NCI-H1694 treated with DMSO at 0.1 percent for 48 hours (cell line): ENCODE data around the gene CLDN1.

Source experiments
- DNase-seq: peaks from one replicate; lab custom pipeline; 2025; lab: John Stamatoyannopoulos, UW

The CLDN1 gene

GRCh38 chr3:190330936-190331734 lies 8.9 kb upstream of the CLDN1 start:
- no peak for DNase-seq

- DNase-seq = no peak
These were observed 4.7 kb upstream of the CLDN1 start for GRCh38 chr3:190326930-190327329.

- DNase-seq = no peak
These were observed 4.1 kb upstream of the CLDN1 start for GRCh38 chr3:190326361-190326760.

- no peak for DNase-seq
These were observed 3.7 kb upstream of the CLDN1 start for GRCh38 chr3:190325923-190326322.

GRCh38 chr3:190323246-190323626 lies 990 bp upstream of the CLDN1 start:
- no peak for DNase-seq

- DNase-seq = no peak
These were observed 479 bp upstream of the CLDN1 start for GRCh38 chr3:190322604-190323245.

- no peak for DNase-seq
These were observed 1.5 kb downstream of the CLDN1 start for GRCh38 chr3:190320594-190321362.

GRCh38 chr3:190319660-190320059 lies 2.6 kb downstream of the CLDN1 start:
- DNase-seq = no peak

- DNase-seq = no peak
These were observed 3.6 kb downstream of the CLDN1 start for GRCh38 chr3:190318666-190319065.

GRCh38 chr3:190314741-190315140 lies 7.5 kb downstream of the CLDN1 start:
- no peak for DNase-seq

GRCh38 chr3:190309414-190309813 lies 12.8 kb downstream of the CLDN1 start:
- DNase-seq = no peak

GRCh38 chr3:190308154-190308553 lies 14.1 kb downstream of the CLDN1 start:
- DNase-seq = no peak

GRCh38 chr3:190307164-190307545 lies 15.1 kb downstream of the CLDN1 start:
- no peak for DNase-seq

- no peak for DNase-seq
These were observed 15.6 kb downstream of the CLDN1 start for GRCh38 chr3:190306513-190307163.

GRCh38 chr3:190306026-190306425 lies 16.2 kb downstream of the CLDN1 start:
- DNase-seq = no peak

GRCh38 chr3:190305406-190305805 lies 16.8 kb downstream of the CLDN1 start:
- DNase-seq = no peak

- no peak for DNase-seq
These were observed 18.4 kb downstream of the CLDN1 start for GRCh38 chr3:190303884-190304283.

GRCh38 chr3:190302212-190302867 lies 19.9 kb downstream of the CLDN1 start:
- no peak for DNase-seq

GRCh38 chr3:190301591-190301990 lies 20.7 kb downstream of the CLDN1 start:
- no peak for DNase-seq

GRCh38 chr3:190299969-190300368 lies 22.3 kb downstream of the CLDN1 start:
- no peak for DNase-seq

GRCh38 chr3:190294030-190294429 lies 28.2 kb downstream of the CLDN1 start:
- no peak for DNase-seq

GRCh38 chr3:190293621-190294020 lies 28.6 kb downstream of the CLDN1 start:
- DNase-seq = no peak
